Parathyroid adenoma (tissue), 2 donors: Measurements from ENCODE around the gene GNB2.
"Not testable (repeated sequence)": the region's sequence is repeated elsewhere in the genome, so short reads cannot be mapped to it uniquely, and the experiment has no call there.

Experiments used
- H2AFZ ChIP-seq: fragments of 300-600 bp; sonication (generic); one replicate; pipeline ENCODE4 v1.7.0; 2017; ENCODE audit warnings: antibody characterized with exemption, mild to moderate bottlenecking
- H3K27ac ChIP-seq: fragments of 300-600 bp; sonication (generic); one replicate; pipeline ENCODE4 v1.7.0; 2017
- H3K27me3 ChIP-seq: fragments of 300-600 bp; sonication (generic); one replicate; pipeline ENCODE4 v1.7.0; 2017; ENCODE audit warnings: low read length; ENCODE audit not compliant: control insufficient read depth, insufficient read depth
- H3K36me3 ChIP-seq: fragments of 300-600 bp; sonication (generic); one replicate; pipeline ENCODE4 v1.7.0; 2017; ENCODE audit warnings: low read length; ENCODE audit not compliant: control insufficient read depth, insufficient read depth
- H3K4me1 ChIP-seq: fragments of 300-600 bp; sonication (generic); one replicate; pipeline ENCODE4 v1.7.0; 2017; ENCODE audit warnings: control low read depth
- H3K4me2 ChIP-seq: fragments of 300-600 bp; sonication (generic); one replicate; pipeline ENCODE4 v1.7.0; 2017; ENCODE audit warnings: low read length
- H3K4me3 ChIP-seq: fragments of 300-600 bp; sonication (generic); one replicate; pipeline ENCODE4 v1.7.0; 2017; ENCODE audit warnings: low read depth, low read length
- H3K79me2 ChIP-seq: fragments of 300-600 bp; sonication (generic); one replicate; pipeline ENCODE4 v1.7.0; 2017; ENCODE audit warnings: control low read depth
- H3K9ac ChIP-seq: fragments of 300-600 bp; sonication (generic); one replicate; pipeline ENCODE4 v1.7.0; 2017; ENCODE audit warnings: mild to moderate bottlenecking
- H3K9me3 ChIP-seq: fragments of 300-600 bp; sonication (generic); one replicate; pipeline ENCODE4 v1.7.0; 2017; ENCODE audit warnings: low read length; ENCODE audit not compliant: control insufficient read depth
- TF ChIP-seq, protein P1 (sequence below): fragments of 300-600 bp; sonication (generic); IDR thresholded peaks from one replicate; pipeline ENCODE4 v1.7.0; 2017; ENCODE audit warnings: antibody characterized with exemption, mild to moderate bottlenecking
- donor health status: primary hyperparathyroidism.

Gene GNB2

DNA sequence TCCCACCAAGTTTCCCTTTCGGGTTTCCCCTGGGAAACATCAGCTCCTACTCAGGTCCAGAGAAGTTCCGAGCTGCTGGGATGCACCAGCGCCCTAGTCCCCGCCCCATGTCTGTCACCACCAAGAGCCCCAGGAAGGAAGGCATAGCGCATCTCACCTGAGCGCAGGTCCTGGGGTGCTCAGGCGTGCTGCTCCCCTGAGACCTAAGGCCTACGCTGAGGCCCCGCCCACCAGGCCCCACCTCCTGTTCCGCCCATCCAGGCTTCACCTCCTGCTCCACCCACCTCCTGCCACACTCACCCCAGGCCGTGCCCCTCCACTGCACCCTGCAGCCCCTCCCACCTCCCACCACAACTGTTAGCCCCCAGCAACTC, 31.0 kb upstream of the GNB2 start:
- Histone ChIP-seq H3K27ac (no peak overlapping the region), H3K9ac (no peak overlapping the region), H3K79me2 (no peaks in the 10 kb centered on the region), H3K9me3 (no peaks in the 10 kb centered on the region), H3K4me3 (no peak overlapping the region), H3K27me3 (no peaks in the 10 kb centered on the region), H3K4me1 (no peaks in the 10 kb centered on the region), H3K36me3 (no peaks in the 10 kb centered on the region), H3K4me2 (no peak overlapping the region), H2AFZ (no peak overlapping the region)
- TF ChIP-seq, protein P1, sequence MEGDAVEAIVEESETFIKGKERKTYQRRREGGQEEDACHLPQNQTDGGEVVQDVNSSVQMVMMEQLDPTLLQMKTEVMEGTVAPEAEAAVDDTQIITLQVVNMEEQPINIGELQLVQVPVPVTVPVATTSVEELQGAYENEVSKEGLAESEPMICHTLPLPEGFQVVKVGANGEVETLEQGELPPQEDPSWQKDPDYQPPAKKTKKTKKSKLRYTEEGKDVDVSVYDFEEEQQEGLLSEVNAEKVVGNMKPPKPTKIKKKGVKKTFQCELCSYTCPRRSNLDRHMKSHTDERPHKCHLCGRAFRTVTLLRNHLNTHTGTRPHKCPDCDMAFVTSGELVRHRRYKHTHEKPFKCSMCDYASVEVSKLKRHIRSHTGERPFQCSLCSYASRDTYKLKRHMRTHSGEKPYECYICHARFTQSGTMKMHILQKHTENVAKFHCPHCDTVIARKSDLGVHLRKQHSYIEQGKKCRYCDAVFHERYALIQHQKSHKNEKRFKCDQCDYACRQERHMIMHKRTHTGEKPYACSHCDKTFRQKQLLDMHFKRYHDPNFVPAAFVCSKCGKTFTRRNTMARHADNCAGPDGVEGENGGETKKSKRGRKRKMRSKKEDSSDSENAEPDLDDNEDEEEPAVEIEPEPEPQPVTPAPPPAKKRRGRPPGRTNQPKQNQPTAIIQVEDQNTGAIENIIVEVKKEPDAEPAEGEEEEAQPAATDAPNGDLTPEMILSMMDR = no peak

DNA sequence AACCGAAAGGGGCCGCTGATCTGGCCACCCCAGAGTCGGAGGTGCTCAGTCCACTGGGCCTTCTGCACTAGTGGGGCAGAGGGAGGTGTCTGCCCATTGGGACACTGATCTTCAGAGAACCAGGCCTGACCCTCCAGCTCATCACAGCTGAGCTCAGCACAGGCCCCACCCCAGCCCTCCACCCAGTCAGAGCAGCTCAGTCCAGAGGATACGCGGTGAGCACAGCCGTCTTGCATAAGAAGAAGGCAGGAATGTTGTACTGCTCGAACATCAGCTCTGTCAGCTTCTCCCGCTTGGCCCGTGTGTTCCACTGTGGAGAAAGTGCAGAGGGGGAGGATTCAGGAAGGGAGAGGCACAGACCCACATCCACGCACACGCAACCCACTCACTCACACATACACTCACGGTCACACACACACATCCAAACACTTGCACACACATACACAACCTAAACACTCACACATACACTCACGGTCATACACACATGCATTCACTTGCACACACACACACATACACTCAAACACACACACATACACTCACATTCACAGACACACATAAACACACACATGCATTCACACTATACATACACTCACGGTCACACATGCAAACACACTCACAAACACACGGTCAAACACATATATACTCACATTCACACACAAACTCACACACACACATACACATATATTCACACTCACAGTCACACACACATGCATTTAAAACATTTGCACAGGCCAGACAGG, 23.5 kb upstream of the GNB2 start:
- H3K4me3 ChIP-seq = no peak overlapping the region
- no peaks in the 10 kb centered on the region for H3K9me3 ChIP-seq
- no peak overlapping the region for H2AFZ ChIP-seq
- H3K4me2 ChIP-seq = no peak overlapping the region
- H3K27me3 ChIP-seq = no peaks in the 10 kb centered on the region
- TF ChIP-seq, protein P1 = no peak
- H3K27ac ChIP-seq = no peak overlapping the region
- no peaks in the 10 kb centered on the region for H3K36me3 ChIP-seq
- no peaks in the 10 kb centered on the region for H3K4me1 ChIP-seq
- H3K9ac ChIP-seq = no peak overlapping the region
- no peaks in the 10 kb centered on the region for H3K79me2 ChIP-seq

DNA sequence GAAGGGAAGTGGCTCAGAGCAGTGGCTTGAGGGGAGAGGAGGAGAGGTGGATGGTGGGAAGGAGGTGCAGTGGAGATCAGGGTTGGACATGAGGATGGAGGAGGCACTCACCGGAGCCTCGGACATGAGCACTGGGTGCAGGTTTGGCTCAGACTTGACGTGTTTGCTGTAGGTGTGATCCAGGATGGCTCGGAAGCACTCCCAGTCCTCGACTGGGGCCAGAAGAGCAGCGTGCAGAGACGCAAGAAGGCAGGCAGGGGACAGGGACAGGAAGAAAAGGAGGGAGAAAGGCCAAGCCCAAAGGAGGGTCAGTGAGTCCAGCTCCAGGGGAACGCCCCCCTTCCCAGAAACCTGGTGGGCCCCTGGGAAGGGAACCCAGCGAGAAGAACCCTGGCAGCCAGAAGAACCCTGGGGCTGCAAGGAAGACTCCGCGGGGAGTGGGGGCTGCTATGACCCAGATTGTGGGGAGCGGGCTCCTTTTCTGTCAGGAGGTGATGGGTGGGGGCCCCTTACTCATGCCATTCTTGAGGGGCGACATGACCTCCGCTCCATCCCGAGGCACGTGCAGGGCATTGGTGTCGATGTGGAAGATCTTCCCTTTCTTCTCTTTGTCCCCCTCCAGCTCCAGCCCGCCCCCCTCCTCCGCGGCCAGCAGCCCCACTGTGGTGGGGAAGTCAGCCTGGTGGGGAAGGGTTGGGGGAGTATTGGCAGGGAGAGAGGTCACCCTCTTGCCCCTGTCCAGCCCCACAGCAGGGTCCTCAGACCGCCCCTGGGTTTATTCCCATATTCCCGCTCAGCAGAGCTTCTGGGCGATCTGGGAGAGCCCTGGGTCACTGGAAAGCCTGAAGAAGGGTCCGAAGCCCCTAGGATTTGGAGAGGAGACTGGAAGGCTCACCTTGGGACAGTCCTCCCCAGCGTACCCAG, 18.4 kb upstream of the GNB2 start:
- H3K27me3 ChIP-seq = no peaks in the 10 kb centered on the region
- H3K4me1 ChIP-seq = peaks cover 4% of the 10 kb centered on the region
- no peak overlapping the region for H3K9ac ChIP-seq
- H2AFZ ChIP-seq = peak overlapping the region; percentile 98
- H3K36me3 ChIP-seq = no peaks in the 10 kb centered on the region
- no peak overlapping the region for H3K4me3 ChIP-seq
- H3K27ac ChIP-seq = no peak overlapping the region
- H3K79me2 ChIP-seq = no peaks in the 10 kb centered on the region
- no peak overlapping the region for H3K4me2 ChIP-seq
- no peaks in the 10 kb centered on the region for H3K9me3 ChIP-seq
- TF ChIP-seq, protein P1 = no peak

DNA sequence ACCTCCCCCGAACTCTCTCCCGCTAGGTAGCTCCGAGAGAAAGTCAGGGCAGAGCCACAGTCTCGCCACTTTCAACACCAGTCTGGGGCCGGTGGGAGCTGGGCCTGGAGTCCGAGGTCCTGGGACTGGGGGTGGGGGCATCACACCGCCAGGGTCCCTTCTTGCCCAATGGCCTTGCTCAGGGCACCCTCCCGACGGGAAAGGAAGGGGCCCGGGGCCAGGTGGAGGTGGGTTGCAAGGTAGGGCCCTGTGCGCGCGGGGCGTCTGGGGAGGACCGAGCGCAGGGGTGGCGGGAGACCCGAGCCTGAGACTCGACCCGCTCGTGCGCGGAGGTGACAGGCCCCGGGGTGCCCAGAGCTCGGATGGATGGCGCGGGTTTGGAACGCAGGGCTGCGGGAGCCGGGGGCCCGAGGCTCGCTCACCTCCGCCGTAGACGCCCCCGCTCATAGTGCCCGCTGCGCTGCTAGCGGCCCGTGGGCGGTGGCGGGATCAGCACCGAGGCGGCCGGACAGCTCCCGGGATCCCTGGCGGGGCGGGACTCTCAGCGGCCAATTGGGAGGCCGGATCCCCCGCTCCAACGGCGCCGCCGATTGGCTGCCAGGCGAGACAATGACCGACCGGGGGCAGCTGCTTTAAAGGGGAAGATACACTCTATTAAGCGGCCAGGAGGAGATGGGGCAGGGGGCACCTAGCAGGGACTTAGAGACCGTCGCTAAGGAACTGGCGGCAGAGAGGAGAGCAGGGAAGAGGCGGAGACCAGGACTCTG, 17.4 kb upstream of the GNB2 start, which contains the start of gene ACTL6B:
TSS of gene ACTL6B (minus strand) at position 541 of the 767 bp plus-strand sequence. CDS start at position 447, 94 bp downstream.
- TF ChIP-seq, protein P1 = no peak
- Histone ChIP-seq H3K27me3 (no peaks in the 10 kb centered on the region), H3K4me3 (no peak within 1 kb of the TSS), H3K36me3 (no peaks in the 10 kb centered on the region), H3K4me1 (peaks cover 4% of the 10 kb centered on the region), H3K4me2 (peak within 1 kb of the TSS; percentile 6), H3K9ac (peak within 1 kb of the TSS; percentile 28), H3K27ac (peak within 1 kb of the TSS; percentile 47), H3K79me2 (no peaks in the 10 kb centered on the region), H2AFZ (peak within 1 kb of the TSS; percentile 98), H3K9me3 (no peaks in the 10 kb centered on the region)

DNA sequence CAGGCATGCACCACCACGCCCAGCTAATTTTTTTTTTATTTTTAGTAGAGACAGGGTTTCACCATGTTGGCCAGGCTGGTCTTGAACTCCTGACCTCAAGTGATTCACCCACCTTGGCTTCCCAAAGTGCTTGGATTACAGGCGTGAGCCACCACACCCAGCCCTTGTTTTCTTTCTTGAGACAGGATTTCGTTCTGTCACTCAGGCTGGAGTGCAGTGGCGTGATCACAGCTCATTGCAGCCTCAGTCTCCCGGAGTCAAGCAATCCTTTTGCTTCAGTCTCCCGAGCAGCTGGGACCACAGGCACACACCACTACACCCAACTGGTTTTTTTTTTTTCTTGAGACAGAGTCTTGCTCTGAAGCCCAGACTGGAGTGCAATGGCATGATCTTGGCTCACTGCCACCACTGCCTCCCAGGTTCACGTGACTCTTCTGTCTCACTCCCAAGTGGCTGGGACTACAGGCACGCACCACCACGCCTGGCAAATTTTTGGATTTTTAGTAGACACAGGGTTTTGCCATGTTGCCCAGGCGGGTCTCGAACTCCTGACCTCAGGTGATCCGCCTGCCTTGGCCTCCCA, 11.3 kb upstream of the GNB2 start:
- not testable (repeated sequence) for H2AFZ ChIP-seq, H3K27me3 ChIP-seq, H3K36me3 ChIP-seq

More for the DNA sequence above, 11.3 kb upstream of the GNB2 start:
- H3K4me1 ChIP-seq, H3K9me3 ChIP-seq, H3K27ac ChIP-seq, H3K4me3 ChIP-seq, H3K9ac ChIP-seq, H3K4me2 ChIP-seq, H3K79me2 ChIP-seq: not testable (repeated sequence)
